ENCODE results near the gene DHX35. TPM values are rescaled to one million over a fixed set of nuclear protein-coding genes. Genes with fewer than 3 reads are reported as not detected.

DHX35 gene
- total RNA-seq, 1 experiment from 2014 or later = 11.2 TPM

DNA sequence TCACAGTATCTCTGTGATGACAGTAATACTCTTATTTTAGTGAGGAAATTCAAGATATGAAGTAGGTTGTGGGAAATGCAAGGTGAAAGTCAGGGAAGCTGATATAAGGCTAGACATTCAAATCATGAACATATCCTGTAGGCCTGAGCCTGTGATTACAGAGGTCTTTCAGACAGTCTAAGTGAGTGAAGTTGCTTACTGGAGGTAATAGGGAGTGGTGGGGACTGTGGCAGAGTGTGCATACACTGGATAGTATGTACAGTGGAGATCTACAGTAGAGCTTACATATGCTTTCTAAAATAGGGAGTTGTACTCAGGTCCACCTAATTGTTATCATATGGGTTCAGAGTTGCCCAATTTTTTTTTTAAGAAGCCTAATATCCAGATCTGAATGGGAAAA, 3.1 kb downstream of the DHX35 start:
- TF ChIP-seq POLR2AphosphoS5 (IDR thresholded peaks at IDR 0.05; ENCODE audit: low read depth, low read length) = no peak
- no peak for TF ChIP-seq JUND (IDR thresholded peaks at IDR 0.05)
- TF ChIP-seq, protein P1, sequence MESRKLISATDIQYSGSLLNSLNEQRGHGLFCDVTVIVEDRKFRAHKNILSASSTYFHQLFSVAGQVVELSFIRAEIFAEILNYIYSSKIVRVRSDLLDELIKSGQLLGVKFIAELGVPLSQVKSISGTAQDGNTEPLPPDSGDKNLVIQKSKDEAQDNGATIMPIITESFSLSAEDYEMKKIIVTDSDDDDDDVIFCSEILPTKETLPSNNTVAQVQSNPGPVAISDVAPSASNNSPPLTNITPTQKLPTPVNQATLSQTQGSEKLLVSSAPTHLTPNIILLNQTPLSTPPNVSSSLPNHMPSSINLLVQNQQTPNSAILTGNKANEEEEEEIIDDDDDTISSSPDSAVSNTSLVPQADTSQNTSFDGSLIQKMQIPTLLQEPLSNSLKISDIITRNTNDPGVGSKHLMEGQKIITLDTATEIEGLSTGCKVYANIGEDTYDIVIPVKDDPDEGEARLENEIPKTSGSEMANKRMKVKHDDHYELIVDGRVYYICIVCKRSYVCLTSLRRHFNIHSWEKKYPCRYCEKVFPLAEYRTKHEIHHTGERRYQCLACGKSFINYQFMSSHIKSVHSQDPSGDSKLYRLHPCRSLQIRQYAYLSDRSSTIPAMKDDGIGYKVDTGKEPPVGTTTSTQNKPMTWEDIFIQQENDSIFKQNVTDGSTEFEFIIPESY (IDR thresholded peaks at IDR 0.05; ENCODE audit: extremely low read depth, insufficient replicate concordance, low read length) = no peak
- no peak for TF ChIP-seq CTCF (IDR thresholded peaks at IDR 0.05 in 2 of 3, conservative IDR thresholded peaks at IDR 0.05 in 1 of 3; ENCODE audit: borderline replicate concordance in 1 of 3, insufficient read depth in 1 of 3, low read depth in 2 of 3, low read length in 2 of 3)
- no peak for TF ChIP-seq EZH2 (IDR thresholded peaks at IDR 0.05)
- TF ChIP-seq MAX (IDR thresholded peaks at IDR 0.05) = no peak
- no peak for TF ChIP-seq ZNF274 (IDR thresholded peaks at IDR 0.05; ENCODE audit: low read depth, low read length)
- TF ChIP-seq RAD21 (IDR thresholded peaks at IDR 0.05; ENCODE audit: low read depth) = no peak
- TF ChIP-seq CEBPB (IDR thresholded peaks at IDR 0.05; ENCODE audit: low read depth) = no peak
- no peak for TF ChIP-seq CBX3 (IDR thresholded peaks at IDR 0.05; ENCODE audit: low read depth)
- ChIA-PET CTCF (no interaction called here), RAD21 (ENCODE audit: low non-redundant PET in 1 of 2, low total read pairs in 2 of 2, uncharacterized antibody in 2 of 2, unreplicated experiment in 2 of 2) (no interaction called here), POLR2A (interaction anchor here (1.3 kb wide), 1 partner anchor 39 kb away, joined by 7 read pairs; the partner anchor contains the start of gene FAM83D)
- Histone ChIP-seq H3K36me3 (ENCODE audit: control insufficient read depth in 1 of 2, insufficient read depth in 2 of 2, low read length in 2 of 2) (peaks cover 5% of the 10 kb centered on the region in 2 experiments; a peak in 2 of 4 replicates), H3K27ac (ENCODE audit: low read depth, low read length) (no peak overlapping the region), H3K79me2 (ENCODE audit: insufficient read depth, low read length) (peaks cover 52% of the 10 kb centered on the region), H3K4me3 (replicated peaks in 1 of 2; ENCODE audit: low read depth in 1 of 2, low read length in 2 of 2) (no peak overlapping the region), H3K9me3 (ENCODE audit: control insufficient read depth in 1 of 2, insufficient read depth in 1 of 2, low read depth in 1 of 2, low read length in 2 of 2) (no peaks in the 10 kb centered on the region), H3K4me2 (ENCODE audit: low read length) (no peak overlapping the region), H3K27me3 (ENCODE audit: insufficient read depth, low read length) (no peaks in the 10 kb centered on the region), H3K9me2 (ENCODE audit: insufficient read depth) (no peaks in the 10 kb centered on the region), H4K20me1 (ENCODE audit: insufficient read depth) (peaks cover 4% of the 10 kb centered on the region; the same call in 1 of the 2 replicates), H3K9ac (ENCODE audit: low read length) (no peak overlapping the region), H3K4me1 (ENCODE audit: control insufficient read depth in 1 of 2, insufficient read depth in 2 of 2, low read length in 2 of 2) (peaks cover 7 to 21% of the 10 kb centered on the region in 2 experiments), H2AFZ (ENCODE audit: low read depth, low read length, poor library complexity, severe bottlenecking) (no peak overlapping the region)
- no peak for DNase-seq (ENCODE audit: low read depth, low spot score)
- ATAC-seq = no peak
- BruUV-seq (replicated peaks) = no TSS peak
- intact Hi-C loops (cut with micrococcal nuclease) = no loop called here

Data from HCT116 (cell line).